Cardiac muscle cell (in vitro differentiated cells and primary cell): ENCODE results near the gene NANOS3. TPM values are rescaled to one million over a fixed set of nuclear protein-coding genes. Genes with fewer than 3 reads are reported as not detected.

Experiments
- DNase-seq, 2 donors: peaks; one replicate each; pipeline versions ENCODE4 v3.0.0 to v3.0.0-alpha.2; 2010 to 2017; ENCODE audit warnings: low read depth in 1 of 2, low spot score in 1 of 2
- H3K27ac ChIP-seq: fragments of 200-600 bp; sonication (generic); 2 replicates; pipeline ENCODE4 v1.5.1; 2016
- H3K27me3 ChIP-seq: fragments of 200-600 bp; sonication (generic); 2 replicates; pipeline ENCODE4 v1.6.0; 2016; ENCODE audit warnings: control low read depth
- H3K36me3 ChIP-seq: fragments of 200-600 bp; sonication (generic); 2 replicates; pipeline ENCODE4 v1.5.1; 2016; ENCODE audit warnings: control low read depth
- H3K4me1 ChIP-seq: fragments of 200-600 bp; sonication (generic); 2 replicates; pipeline ENCODE4 v1.8.1; 2017; ENCODE audit warnings: low read depth, mild to moderate bottlenecking, mixed run types
- H3K4me3 ChIP-seq: fragments of 200-600 bp; sonication (generic); 2 replicates; pipeline ENCODE4 v1.5.1; 2016; ENCODE audit warnings: mild to moderate bottlenecking
- H3K9me3 ChIP-seq: fragments of 200-600 bp; sonication (generic); 2 replicates; pipeline ENCODE4 v1.5.1; 2017; ENCODE audit warnings: low read depth, mild to moderate bottlenecking, control low read depth
- polyA plus RNA-seq: library from polyadenylated mRNA; unstranded; fragments of >200 nt; fragmentation: Nextera tagmentation; extraction: Ambion mirVana; gene quantifications from 2 replicates; pipeline ENCODE4 v1.2.1, GENCODE V29; 2016
- total RNA-seq: library from RNA; depleted of rRNA; stranded (reverse); fragments of >200 nt; gene quantifications from 2 replicates; pipeline ENCODE4 v1.2.3, GENCODE V29; 2016
- TF ChIP-seq, protein P1 (sequence below): IDR thresholded peaks from 2 replicates; pipeline ENCODE4 v1.5.1; 2012; ENCODE audit warnings: low read depth, mild to moderate bottlenecking, low read length

NANOS3 gene
- total and polyA plus RNA-seq, 2 experiments from 2014 or later, result 0.86 to 2.0 TPM

DNA sequence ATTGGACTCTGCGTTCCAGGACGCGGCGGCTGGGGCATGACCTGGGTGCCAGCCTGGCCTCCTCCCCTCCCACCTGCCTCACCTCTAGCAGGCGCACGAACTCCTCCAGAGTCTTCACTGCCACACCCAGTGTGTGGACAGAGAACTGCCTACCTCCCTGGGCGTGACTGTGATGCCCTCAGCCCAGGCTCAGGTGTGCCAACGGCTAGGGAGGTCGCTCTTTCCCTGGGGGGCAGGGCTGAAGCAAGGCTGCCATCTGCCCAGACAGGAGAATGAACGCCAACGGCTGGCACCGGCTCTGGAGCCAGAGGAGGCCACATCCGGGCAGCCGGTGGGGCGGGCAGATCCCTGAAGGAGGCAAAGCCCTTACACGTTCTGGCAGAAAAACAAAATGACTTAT, 11.3 kb downstream of the NANOS3 start:
- no peak for DNase-seq
- no peaks in the 10 kb centered on the region for H3K36me3 ChIP-seq

DNA sequence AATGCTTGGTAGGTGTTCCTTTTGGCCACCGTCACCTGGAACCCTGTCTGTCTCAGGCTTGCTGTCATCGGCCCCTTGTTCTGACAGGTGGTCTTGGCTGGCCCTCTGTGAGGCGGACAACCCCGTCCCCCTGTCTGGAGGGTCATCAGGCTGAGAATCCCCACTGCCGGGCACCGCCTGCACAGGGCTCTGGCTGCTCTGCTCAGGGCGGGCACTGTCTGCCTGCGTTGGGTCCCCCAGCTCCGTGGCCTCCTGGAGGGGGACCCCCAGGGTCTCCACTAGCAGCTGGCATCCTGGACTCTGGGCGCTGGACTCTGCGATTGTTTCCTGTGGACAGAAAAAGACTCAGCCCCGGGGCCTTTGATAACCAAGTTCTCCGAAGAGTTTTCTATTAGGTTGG, 13.2 kb downstream of the NANOS3 start:
- Histone ChIP-seq H3K4me1 (peaks cover 2% of the 10 kb centered on the region), H3K36me3 (no peaks in the 10 kb centered on the region), H3K4me3 (no peak overlapping the region), H3K9me3 (no peaks in the 10 kb centered on the region), H3K27ac (no peak overlapping the region), H3K27me3 (no peaks in the 10 kb centered on the region)
- DNase-seq, result no peak
- TF ChIP-seq, protein P1, sequence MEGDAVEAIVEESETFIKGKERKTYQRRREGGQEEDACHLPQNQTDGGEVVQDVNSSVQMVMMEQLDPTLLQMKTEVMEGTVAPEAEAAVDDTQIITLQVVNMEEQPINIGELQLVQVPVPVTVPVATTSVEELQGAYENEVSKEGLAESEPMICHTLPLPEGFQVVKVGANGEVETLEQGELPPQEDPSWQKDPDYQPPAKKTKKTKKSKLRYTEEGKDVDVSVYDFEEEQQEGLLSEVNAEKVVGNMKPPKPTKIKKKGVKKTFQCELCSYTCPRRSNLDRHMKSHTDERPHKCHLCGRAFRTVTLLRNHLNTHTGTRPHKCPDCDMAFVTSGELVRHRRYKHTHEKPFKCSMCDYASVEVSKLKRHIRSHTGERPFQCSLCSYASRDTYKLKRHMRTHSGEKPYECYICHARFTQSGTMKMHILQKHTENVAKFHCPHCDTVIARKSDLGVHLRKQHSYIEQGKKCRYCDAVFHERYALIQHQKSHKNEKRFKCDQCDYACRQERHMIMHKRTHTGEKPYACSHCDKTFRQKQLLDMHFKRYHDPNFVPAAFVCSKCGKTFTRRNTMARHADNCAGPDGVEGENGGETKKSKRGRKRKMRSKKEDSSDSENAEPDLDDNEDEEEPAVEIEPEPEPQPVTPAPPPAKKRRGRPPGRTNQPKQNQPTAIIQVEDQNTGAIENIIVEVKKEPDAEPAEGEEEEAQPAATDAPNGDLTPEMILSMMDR, result no peak

More for the DNA sequence above, 11.3 kb downstream of the NANOS3 start:
- Histone ChIP-seq H3K4me1 (peaks cover 8% of the 10 kb centered on the region), H3K27me3 (no peaks in the 10 kb centered on the region), H3K9me3 (no peaks in the 10 kb centered on the region), H3K4me3 (no peak overlapping the region), H3K27ac (no peak overlapping the region)
- TF ChIP-seq, protein P1, result no peak

DNA sequence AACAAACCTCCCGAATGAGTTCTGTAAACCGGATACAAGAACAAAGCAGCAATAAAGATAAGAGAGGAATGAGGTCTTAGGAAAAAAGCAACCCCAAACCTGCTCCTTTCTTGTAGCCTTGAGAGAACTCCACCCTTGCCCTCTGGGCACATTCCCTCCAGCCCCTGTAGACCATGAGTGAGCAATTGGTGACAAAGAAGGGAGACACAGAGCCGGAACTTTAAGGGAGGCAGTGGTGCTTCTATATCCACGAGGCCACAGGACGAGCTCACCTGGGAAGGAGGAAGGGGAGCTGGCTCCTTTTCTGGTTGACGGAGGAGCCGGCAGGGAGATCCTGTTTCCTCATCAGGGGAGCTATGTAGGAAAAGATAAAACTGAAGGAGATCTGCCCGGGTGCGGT, 15.9 kb downstream of the NANOS3 start:
- H3K4me3 ChIP-seq, result no peak overlapping the region
- no peaks in the 10 kb centered on the region for H3K4me1 ChIP-seq
- H3K9me3 ChIP-seq, result no peaks in the 10 kb centered on the region
- H3K27me3 ChIP-seq, result no peaks in the 10 kb centered on the region
- H3K27ac ChIP-seq, result no peak overlapping the region
- no peaks in the 10 kb centered on the region for H3K36me3 ChIP-seq
- no peak for DNase-seq
- TF ChIP-seq, protein P1, result no peak

DNA sequence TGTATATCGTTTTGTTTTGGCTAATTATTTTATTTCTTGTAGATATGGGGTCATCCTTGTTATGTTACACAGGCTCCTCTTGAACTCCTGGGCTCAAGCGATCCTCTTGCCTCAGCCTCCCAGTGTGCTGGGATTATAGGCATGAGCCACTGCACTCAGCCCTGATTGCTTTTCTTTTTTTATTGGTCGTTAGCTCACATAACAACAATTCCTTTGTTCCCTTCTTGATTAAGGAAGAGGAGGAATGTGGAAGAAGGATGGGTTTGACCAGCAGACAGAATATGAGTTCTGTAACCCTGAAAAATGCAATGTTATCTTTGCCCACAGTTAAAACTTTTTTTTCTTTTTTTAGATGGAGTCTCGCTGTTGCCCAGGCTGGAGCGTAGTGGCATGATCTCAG, 17.6 kb downstream of the NANOS3 start:
- Histone ChIP-seq H3K27me3 (no peaks in the 10 kb centered on the region), H3K9me3 (no peaks in the 10 kb centered on the region), H3K36me3 (no peaks in the 10 kb centered on the region), H3K27ac (no peak overlapping the region), H3K4me3 (no peak overlapping the region), H3K4me1 (no peaks in the 10 kb centered on the region)
- no peak for DNase-seq
- TF ChIP-seq, protein P1, result no peak

DNA sequence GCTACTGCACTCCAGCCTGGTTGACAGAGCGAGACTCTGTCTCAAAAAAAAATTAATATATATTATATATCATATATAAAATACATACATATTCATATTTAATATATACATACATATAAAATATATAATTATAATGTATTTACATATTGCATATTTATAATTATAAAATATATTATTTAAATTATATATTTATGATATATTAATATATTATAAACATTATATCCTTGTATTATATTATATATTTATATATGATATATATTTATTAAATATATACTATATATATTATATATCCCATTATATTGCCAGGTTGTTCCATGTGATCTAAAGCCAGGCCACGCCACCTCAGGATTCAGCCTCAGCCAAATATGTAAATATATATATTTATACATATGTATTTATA, 19.3 kb downstream of the NANOS3 start:
- TF ChIP-seq, protein P1, result no peak
- Histone ChIP-seq H3K9me3 (no peaks in the 10 kb centered on the region), H3K27ac (no peak overlapping the region), H3K36me3 (no peaks in the 10 kb centered on the region), H3K4me1 (no peaks in the 10 kb centered on the region), H3K27me3 (no peaks in the 10 kb centered on the region), H3K4me3 (no peak overlapping the region)
- DNase-seq, result no peak

DNA sequence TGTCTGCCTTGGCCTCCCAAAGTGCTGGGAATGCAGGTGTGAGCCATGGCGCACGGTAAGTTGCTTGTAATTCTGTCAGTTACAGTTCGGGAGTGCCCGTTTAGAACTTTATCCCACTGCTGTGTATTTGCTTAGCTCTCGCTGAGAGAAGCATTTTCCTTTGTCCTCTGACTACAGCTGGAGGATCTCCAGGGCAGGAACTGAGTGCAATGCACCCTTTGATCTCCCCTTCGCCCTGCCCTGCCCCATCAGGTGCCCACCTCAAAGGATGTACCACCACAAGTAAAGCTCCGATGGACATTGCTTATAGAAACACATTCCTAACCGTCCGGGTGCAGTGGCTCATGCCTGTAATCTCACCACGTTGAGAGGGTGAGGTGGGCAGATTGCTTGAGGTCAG, 22.5 kb downstream of the NANOS3 start:
- no peak overlapping the region for H3K4me3 ChIP-seq
- DNase-seq, result no peak
- H3K9me3 ChIP-seq, result no peaks in the 10 kb centered on the region
- no peak overlapping the region for H3K27ac ChIP-seq
- no peaks in the 10 kb centered on the region for H3K4me1 ChIP-seq
- H3K27me3 ChIP-seq, result no peaks in the 10 kb centered on the region
- TF ChIP-seq, protein P1, result no peak
- no peaks in the 10 kb centered on the region for H3K36me3 ChIP-seq
